Pulmonary artery endothelial cell (primary cell): ENCODE measurements around the gene STC2. TPM values are rescaled to one million over a fixed set of nuclear protein-coding genes. Genes with fewer than 3 reads are reported as not detected.
"Not testable (repeated sequence)": the region's sequence is repeated elsewhere in the genome, so short reads cannot be mapped to it uniquely, and the experiment has no call there.

Source experiments
- DNase-seq: peaks from one replicate; pipeline ENCODE4 v3.0.0-alpha.2; 2011; ENCODE audit warnings: low read depth, low spot score
- total RNA-seq: library from RNA; depleted of rRNA; stranded (reverse); fragments of >200 nt; gene quantifications from 2 replicates; pipeline ENCODE4 v1.2.3, GENCODE V29; 2014

STC2 gene
- total RNA-seq, 1 donor from 2014 or later = 28.9 TPM

DNA sequence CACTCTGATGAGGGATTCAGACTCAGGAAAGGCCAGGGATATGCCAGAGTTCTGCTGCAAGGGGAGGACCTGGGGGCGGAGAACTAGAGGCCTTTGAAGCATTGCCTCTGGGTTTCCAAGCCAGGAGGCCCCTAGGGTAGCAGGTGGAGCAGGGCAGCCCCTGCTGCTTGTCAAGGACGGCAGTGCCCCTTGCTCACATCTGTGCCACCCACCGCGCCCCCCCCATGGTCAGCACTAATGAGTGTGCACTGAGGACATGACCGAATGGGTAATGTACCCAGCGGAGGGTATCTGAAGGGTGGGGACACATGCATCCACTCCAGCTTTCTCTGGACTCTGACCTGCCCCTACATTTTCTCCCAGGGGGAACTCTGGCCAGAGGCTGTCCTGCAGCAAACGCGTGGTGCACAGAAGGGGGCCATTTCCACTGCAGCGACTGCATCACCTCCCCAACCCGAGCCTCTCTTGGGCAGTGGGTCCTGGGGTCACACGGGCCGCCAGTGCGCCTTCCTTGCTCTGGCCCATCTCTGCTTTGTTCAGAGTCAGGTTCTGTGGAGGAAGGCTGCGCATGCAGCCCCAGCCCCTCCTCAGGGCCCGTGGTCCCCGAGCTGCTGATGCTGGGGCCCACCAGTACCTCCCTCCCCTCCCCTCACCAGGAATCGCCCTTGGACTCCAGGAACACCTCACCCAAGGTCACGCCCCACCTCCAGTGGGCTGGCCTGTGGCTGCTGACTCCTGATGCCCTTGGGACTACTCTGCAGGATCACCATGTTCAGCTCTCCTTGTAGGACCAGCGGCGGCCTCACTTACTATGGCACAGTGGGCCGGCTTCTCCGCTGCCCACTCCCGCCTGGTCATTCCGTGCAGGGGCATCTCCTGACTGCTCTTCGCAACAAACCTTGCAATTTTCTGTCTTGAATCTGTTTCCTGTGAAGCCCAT, 31.2 kb downstream of the STC2 start:
- DNase-seq = no peak

DNA sequence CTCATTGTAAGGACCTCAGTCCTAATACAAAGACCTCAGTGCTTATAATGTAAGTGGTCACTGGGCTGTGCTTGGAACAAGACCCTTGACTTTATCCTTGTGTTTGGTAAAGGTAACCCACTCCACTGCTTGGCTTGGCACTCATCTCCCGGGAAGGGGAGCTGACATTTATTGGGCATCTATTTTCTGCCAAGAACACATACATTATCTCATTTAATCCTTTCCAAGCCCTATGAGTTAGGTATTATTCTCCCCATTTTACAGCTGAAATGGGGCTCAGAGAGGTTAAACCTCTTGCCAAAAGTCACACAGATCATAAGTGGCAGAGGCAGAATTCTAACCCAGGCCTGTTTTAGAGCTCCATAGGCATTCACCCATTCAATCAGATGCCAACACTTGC, 32.4 kb downstream of the STC2 start:
- DNase-seq = no peak

DNA sequence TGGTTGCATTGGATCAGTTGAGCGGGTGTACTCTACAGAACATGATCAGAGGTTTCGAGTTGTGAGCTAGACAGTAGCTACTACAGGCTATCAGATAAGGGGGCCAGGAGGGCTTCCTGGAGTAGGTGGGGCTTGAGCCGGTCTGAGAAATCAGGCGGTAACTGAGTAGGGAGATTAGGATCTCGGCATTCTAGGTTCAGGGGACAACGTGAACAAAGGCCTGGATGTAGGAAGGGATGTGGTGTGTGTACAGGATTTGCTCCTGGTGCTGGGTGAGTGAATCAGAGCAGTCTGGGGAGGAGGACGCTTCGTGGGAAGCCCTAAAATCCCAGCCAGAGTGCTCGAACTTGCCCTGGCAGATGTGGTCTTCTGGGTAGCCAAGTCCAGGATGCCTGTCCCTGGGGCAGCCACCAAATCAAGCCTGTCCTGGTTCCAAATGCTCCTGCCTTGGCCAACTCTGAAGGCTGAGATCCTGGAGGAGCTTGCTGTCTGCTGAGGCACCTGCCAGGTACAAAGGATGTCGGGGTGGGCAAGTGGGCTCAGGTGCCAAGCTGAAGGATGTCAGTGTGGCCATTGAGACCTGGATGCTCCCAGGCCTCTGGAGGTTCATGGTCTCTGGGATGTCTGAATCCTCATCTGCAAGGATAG, 33.4 kb downstream of the STC2 start:
- DNase-seq = no peak

GRCh38 chr5:173293817-173294672, 34.2 kb downstream of the STC2 start:
- peak; percentile 37 for DNase-seq

DNA sequence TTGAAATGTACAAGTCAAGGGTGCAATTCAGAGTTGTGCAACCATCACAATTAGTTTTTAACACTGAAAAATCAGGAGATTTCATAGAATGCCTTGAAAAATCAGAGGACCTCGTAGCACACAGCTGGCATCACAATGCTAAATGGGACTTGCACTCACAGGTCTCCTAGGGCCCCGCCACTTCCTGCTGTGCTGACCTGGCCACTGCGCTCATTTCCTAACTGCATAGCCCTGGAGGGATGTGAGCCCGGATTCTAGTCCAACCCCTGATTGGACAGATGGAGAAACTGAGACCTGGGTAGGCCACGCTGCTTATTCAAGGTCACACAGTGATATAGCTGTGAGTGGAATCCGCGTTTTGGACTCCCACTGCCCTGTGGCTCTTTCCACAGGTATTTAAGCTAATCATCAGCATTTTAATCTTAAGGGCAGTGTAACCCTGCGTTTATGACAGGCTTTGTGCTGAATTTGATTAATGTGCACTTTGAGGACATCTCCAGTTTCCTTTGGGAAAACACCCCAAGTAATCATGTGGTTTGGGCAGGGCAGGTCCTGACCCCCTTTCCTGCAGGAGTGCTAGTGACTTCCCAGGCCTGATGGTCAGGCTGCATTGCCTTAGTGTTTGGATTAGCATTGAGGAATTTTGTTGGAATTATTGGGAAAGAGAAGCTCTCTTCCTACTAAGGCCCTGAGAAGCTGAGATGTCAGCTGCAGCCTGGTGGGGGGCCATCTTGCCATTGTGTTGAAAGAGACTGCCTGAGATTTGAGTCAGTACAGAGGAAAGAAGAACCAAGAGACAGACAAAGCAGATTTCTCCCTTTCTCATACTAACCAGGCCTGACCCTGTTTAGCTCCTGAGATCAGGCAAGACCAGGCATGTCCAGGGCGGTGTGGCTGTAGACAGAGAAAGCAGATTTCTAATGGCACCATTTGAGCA, 36.2 kb downstream of the STC2 start:
- no peak for DNase-seq

GRCh38 chr5:173290477-173291131, 37.6 kb downstream of the STC2 start:
- no peak for DNase-seq

- no peak for DNase-seq
Measured at GRCh38 chr5:173289372-173289771, 38.8 kb downstream of the STC2 start.

GRCh38 chr5:173288632-173289031, 39.6 kb downstream of the STC2 start:
- DNase-seq = no peak

DNA sequence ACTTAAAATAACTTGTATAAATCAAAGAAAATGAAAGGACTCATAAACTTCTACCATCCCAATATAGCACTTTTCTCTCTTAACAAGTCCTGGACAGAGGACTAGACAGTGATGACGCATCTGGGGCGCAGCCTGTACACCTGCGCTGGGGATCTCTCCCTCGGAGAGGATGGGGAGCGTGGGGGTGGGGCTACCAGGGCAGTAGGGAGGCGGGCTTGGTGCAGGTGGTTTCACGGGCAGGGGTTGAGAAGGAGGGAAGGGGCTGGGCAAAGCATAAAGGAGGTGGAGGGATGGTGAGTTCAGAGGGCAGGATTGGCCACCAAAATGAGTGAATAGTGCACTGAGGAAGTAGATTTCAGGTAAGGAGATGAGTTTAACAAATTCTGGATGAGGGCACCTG, 41.1 kb downstream of the STC2 start:
- no peak for DNase-seq

GRCh38 chr5:173284343-173284958, 43.8 kb downstream of the STC2 start:
- not testable (repeated sequence) for DNase-seq

GRCh38 chr5:173283318-173284288, 44.6 kb downstream of the STC2 start:
- DNase-seq = no peak

GRCh38 chr5:173282916-173283315, 45.3 kb downstream of the STC2 start:
- DNase-seq = no peak

- DNase-seq = no peak
Measured at GRCh38 chr5:173281910-173282309, 46.3 kb downstream of the STC2 start.

DNA sequence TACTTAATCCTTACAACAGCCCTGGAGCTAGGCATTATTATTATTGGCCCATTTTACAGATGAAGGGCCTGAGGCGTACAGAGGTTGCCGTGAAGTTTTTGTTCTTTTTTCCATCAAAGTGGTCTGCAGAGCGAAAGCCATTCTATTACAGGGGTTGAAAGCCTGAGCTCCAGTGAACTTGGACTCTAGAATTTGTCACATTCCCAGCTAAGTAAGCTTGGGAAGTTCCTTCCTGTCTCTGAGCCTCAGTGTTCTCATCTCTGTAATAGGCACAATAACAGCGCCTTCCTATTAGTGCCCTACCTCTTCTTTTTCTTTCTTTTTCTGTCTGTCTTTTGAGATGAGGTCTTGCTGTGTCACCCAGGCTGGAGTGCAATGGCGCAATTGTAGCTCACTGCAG, 49.0 kb downstream of the STC2 start:
- no peak for DNase-seq

DNA sequence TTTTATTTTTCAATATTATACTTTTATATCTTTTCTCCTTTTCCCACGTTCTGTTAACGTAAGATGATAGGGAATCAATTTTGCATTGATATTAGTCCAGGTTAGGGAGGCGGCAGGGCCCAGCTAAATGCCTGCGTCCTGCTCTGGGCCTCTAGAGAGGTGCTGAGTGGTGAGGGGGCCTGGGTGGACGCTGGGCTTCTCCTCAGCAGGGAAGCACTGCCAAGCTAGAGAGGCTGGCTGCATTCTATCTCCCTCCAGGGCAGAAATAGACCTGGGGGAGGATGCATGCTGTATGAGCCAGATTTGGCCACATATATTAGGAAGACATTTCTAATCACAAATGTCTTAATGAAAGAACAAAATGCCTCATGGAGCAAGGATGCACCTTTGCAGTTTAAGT, 49.6 kb downstream of the STC2 start:
- no peak for DNase-seq

DNA sequence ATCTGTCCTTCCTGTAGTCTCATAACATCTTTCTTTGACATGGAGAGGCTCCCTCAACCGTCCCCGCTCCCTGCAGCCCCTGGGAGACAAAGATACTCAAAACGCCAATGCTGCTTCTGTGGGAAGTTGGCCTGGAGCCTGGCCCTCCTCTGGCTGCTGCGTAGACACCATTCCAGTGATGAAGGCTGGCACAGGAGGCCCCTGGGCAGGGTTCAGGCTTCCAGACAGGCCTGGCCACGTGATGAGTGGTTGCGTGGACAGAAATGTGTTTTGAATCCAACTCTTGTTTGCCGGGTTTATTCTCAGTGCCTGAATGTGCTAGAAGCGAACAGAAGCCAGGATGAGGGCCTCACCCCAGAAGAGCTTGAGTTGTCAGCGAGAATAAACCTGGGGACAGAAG, 50.0 kb downstream of the STC2 start:
- no peak for DNase-seq

DNA sequence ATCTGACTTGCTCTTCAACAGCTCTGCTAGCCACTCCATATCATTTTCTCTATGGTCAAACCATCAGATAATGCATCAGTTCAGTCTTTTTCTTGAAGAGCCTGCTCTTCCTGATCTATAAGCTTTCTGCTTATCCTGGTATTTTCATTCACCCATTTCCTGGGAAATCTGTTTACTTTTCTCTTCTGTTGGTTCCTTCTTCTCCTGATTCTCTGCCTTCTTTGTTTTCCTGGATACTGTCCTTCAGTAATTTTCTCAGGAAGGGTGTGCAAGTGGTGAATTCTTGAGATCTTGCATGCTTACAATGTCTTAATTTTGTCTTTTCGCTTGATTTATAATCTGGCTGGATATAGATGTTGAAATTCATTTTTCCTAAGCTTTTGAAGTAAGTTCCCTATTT, 53.4 kb downstream of the STC2 start:
- no peak for DNase-seq

DNA sequence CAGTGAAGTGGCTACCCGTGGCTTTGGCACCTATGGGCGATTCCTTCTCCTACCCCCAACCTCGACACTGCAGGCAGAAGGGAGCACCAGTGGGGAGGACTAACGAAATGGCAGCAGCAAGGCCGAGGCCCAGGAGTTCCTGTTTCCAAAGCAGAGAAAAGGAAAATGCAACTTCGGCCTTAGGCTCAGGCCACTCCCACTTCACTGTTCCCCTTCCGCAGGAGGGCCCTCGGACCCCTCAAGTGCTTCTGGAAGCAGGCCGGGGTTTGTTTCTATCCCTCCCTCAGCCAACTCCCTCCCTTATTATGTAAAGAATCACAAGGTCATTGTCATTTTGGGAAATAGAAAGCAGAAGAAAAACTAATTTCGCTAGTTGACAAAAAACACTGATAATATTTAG, 56.8 kb downstream of the STC2 start:
- DNase-seq = no peak
